Neural crest cell (in vitro differentiated cells): ENCODE measurements around the gene EPM2A. TPM values are rescaled to one million over a fixed set of nuclear protein-coding genes. Genes with fewer than 3 reads are reported as not detected.
"Not testable (repeated sequence)": the region's sequence is repeated elsewhere in the genome, so short reads cannot be mapped to it uniquely, and the experiment has no call there.

ENCODE experiments used
- DNase-seq: peaks from one replicate; pipeline ENCODE4 v3.0.0; 2021; ENCODE audit warnings: low read depth, mixed read lengths, low spot score
- H3K27ac Mint-ChIP-seq: one replicate; pipeline ENCODE4 v1.8.0; 2021; ENCODE audit warnings: mild to moderate bottlenecking, mixed read lengths; ENCODE audit not compliant: unreplicated experiment
- H3K27me3 Mint-ChIP-seq: 2 replicates; pipeline ENCODE4 v1.8.0; 2021; ENCODE audit warnings: low read depth, mild to moderate bottlenecking, mixed read lengths
- H3K36me3 Mint-ChIP-seq: 2 replicates; pipeline ENCODE4 v1.8.0; 2021; ENCODE audit warnings: low read depth, mild to moderate bottlenecking, mixed read lengths
- H3K4me1 Mint-ChIP-seq: 2 replicates; pipeline ENCODE4 v1.8.0; 2021; ENCODE audit warnings: mixed read lengths
- H3K4me3 Mint-ChIP-seq: one replicate; pipeline ENCODE4 v1.8.0; 2021; ENCODE audit warnings: mild to moderate bottlenecking, mixed read lengths
- H3K9me3 Mint-ChIP-seq: 2 replicates; pipeline ENCODE4 v1.8.0; 2021; ENCODE audit warnings: mixed read lengths
- total RNA-seq: library from RNA; stranded (reverse); gene quantifications from 2 replicates; pipeline ENCODE4 v1.2.1, GENCODE V29; 2021
- TF ChIP-seq, protein P1 (sequence below): fragments of 200-600 bp; sonication (generic); conservative IDR thresholded peaks from 2 replicates; pipeline ENCODE4 v1.5.0; 2021; ENCODE audit warnings: antibody characterized with exemption, mild to moderate bottlenecking

The EPM2A gene
- total RNA-seq, 1 donor from 2014 or later: 10.8 TPM

DNA sequence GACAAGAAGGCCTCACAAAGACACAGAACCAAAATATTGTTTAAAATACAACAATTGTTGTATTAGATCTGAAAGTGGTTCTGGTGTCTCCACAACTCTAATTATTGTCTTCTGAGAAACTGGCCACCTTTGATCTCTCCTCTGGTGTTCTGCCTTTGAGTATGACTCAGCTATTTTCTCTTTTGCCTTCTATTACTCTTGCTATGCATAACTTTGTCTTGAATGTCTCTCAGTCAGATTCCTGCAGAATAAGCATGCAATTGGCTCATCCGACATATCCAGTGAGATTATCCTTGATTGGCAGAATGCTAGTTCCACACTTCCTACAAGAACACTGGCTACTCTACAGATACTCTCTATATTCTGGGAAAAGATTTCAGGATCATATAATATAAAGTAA lies 14.3 kb upstream of the EPM2A start:
- H3K4me3 Mint-ChIP-seq: no peak overlapping the region
- peaks cover 11% of the 10 kb centered on the region for H3K36me3 Mint-ChIP-seq
- DNase-seq: no peak
- TF ChIP-seq, protein P1, sequence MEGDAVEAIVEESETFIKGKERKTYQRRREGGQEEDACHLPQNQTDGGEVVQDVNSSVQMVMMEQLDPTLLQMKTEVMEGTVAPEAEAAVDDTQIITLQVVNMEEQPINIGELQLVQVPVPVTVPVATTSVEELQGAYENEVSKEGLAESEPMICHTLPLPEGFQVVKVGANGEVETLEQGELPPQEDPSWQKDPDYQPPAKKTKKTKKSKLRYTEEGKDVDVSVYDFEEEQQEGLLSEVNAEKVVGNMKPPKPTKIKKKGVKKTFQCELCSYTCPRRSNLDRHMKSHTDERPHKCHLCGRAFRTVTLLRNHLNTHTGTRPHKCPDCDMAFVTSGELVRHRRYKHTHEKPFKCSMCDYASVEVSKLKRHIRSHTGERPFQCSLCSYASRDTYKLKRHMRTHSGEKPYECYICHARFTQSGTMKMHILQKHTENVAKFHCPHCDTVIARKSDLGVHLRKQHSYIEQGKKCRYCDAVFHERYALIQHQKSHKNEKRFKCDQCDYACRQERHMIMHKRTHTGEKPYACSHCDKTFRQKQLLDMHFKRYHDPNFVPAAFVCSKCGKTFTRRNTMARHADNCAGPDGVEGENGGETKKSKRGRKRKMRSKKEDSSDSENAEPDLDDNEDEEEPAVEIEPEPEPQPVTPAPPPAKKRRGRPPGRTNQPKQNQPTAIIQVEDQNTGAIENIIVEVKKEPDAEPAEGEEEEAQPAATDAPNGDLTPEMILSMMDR: no peak
- H3K4me1 Mint-ChIP-seq: peaks cover 4% of the 10 kb centered on the region
- H3K27me3 Mint-ChIP-seq: no peaks in the 10 kb centered on the region
- H3K9me3 Mint-ChIP-seq: peaks cover 9% of the 10 kb centered on the region
- no peak overlapping the region for H3K27ac Mint-ChIP-seq

DNA sequence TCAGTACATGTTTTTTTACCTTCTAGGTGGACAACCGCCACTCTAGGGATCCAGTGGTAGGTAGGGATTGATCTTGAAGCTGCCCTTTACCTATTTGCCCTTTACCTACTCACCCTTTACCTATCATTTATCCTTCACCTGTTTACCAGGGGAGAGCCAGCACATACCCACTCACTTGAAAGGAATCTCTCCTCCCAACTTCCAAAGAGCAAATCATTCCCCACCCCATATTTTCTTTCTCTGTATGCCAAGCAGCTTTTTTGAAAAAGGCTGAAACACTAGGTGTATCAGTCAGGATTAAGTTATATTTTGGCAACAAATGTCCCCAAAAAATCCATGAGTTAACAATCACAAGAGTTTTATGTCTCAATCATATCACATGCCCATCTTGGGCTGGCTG lies 10.5 kb upstream of the EPM2A start:
- H3K36me3 Mint-ChIP-seq: peaks cover 16% of the 10 kb centered on the region
- TF ChIP-seq, protein P1: no peak
- H3K4me1 Mint-ChIP-seq: peaks cover 4% of the 10 kb centered on the region
- peaks cover 13% of the 10 kb centered on the region for H3K9me3 Mint-ChIP-seq
- no peak for DNase-seq
- no peak overlapping the region for H3K4me3 Mint-ChIP-seq
- no peaks in the 10 kb centered on the region for H3K27me3 Mint-ChIP-seq
- H3K27ac Mint-ChIP-seq: no peak overlapping the region

DNA sequence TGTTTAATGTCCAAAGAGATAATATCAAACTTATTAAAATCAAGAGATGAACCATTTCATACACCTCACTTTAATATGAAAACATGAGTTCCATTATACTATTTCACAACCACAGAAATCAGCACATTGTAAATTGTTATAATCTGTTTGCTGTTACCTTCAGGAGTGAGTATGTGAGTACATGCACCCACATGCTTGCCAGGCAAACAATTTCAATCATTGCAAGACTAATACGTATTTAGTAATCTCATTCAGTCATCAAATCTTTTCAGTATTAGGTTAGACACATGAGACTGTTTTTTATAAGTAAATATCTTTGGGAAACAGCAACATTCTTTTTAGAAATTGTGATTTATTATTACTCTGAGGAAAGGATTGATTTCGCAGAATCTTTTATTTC lies 9.3 kb upstream of the EPM2A start:
- peaks cover 14% of the 10 kb centered on the region for H3K9me3 Mint-ChIP-seq
- peaks cover 2% of the 10 kb centered on the region for H3K4me1 Mint-ChIP-seq
- peaks cover 18% of the 10 kb centered on the region for H3K36me3 Mint-ChIP-seq
- TF ChIP-seq, protein P1: no peak
- no peak overlapping the region for H3K4me3 Mint-ChIP-seq
- no peak for DNase-seq
- H3K27ac Mint-ChIP-seq: no peak overlapping the region
- no peaks in the 10 kb centered on the region for H3K27me3 Mint-ChIP-seq

DNA sequence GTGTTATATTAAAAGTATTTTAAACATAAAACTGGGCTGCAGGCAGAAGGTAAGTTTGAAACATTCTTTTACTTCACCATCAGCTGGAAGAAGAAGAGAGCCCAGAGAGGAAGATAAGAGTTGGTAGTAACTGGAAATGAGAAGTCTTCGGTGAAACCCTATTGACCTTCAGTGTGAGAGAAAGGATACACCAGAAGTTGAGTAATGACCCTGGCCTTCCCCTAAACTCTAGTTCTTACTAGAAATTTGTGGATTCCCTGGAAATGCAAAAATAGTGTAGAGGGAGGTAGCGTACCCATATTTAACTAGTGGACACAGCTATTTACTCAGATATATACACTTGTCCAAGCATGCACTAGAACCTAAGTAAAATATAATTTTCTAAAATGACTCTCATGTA lies 8.0 kb upstream of the EPM2A start:
- no peaks in the 10 kb centered on the region for H3K27me3 Mint-ChIP-seq
- H3K27ac Mint-ChIP-seq: no peak overlapping the region
- TF ChIP-seq, protein P1: no peak
- no peak overlapping the region for H3K4me3 Mint-ChIP-seq
- H3K4me1 Mint-ChIP-seq: no peaks in the 10 kb centered on the region
- DNase-seq: no peak
- H3K9me3 Mint-ChIP-seq: peaks cover 15% of the 10 kb centered on the region
- peaks cover 18% of the 10 kb centered on the region for H3K36me3 Mint-ChIP-seq

DNA sequence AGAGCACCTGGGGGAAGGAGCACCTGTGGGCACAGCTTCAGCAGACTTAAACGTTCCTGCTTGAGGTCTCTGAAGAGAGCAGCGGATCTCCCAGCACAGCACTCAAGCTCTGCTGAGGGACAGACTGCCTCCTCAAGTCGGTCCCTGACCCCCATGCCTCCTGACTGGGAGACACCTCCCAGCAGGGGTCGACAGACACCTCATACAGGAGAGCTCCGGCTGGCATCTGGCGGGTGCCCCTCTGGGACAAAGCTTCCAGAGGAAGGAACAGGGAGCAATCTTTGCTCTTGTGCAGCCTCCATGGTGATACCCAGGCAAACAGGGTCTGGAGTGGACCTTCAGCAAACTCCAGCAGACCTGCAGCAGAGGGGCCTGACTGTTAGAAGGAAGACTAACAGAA lies 7.2 kb upstream of the EPM2A start:
- H3K36me3 Mint-ChIP-seq: peaks cover 12% of the 10 kb centered on the region
- DNase-seq, H3K4me3 Mint-ChIP-seq, H3K27me3 Mint-ChIP-seq, H3K27ac Mint-ChIP-seq, H3K9me3 Mint-ChIP-seq, H3K4me1 Mint-ChIP-seq: not testable (repeated sequence)

DNA sequence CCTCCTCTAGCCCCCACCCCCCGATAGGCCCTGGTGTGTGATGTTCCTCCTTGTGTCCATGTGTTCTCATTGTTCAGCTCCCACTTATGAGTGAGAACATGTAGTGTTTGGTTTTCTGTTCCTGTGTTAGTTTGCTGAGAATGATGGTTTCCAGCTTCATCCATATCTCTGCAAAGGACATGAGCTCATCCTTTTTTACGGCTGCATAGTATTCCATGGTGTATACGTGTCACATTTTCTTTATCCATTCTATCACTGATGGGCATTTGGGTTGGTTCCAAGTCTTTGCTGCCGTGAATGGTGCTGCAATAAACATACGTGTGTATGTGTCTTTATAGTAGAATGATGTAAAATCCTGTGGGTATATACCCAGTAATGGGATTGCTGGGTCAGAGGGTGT lies 4.4 kb upstream of the EPM2A start:
- not testable (repeated sequence) for H3K4me1 Mint-ChIP-seq, H3K4me3 Mint-ChIP-seq, H3K27ac Mint-ChIP-seq

DNA sequence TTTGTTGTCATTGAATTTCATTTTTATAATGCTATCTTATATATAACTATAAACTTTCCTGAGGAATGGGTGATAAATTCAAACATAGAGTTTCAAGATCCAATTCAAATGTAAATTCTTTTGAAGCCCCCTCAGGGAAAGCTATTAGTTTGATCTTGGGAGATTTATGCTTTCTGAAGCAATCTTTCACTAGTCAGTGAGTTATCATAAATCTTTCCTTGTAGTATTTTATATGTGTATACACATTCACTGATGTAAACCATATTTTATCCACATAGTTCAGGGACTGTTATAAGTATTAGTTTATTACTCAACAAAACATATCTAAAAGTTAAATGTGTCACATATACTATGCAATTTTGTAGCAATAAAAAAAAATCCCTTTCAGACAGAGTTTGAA lies 2.9 kb upstream of the EPM2A start:
- no peak for DNase-seq
- Mint-ChIP-seq H3K27me3 (no peaks in the 10 kb centered on the region), H3K4me3 (no peak overlapping the region), H3K4me1 (peaks cover 12% of the 10 kb centered on the region), H3K9me3 (peaks cover 7% of the 10 kb centered on the region), H3K36me3 (peaks cover 7% of the 10 kb centered on the region), H3K27ac (no peak overlapping the region)
- TF ChIP-seq, protein P1: no peak

More for the DNA sequence above, 4.4 kb upstream of the EPM2A start:
- not testable (repeated sequence) for H3K27me3 Mint-ChIP-seq, H3K36me3 Mint-ChIP-seq, H3K9me3 Mint-ChIP-seq, DNase-seq
